Gastrocnemius medialis (tissue), 4 donors: ENCODE measurements around the gene CNTN2. TPM values are rescaled to one million over a fixed set of nuclear protein-coding genes. Genes with fewer than 3 reads are reported as not detected.

Experiments
- ATAC-seq, 2 donors: fragments of 150-250 bp; one replicate each; pipeline ENCODE4 v1.9.1; 2016
- DNase-seq, 2 donors: peaks; one replicate each; pipeline ENCODE4 v3.0.0-alpha.2; 2019
- H3K27ac ChIP-seq, 4 donors: fragments of 200-600 bp; sonication (generic); 1 replicate in 1 of 4; 2 replicates in 3 of 4; pipeline ENCODE4 v1.5.1; 2016 to 2018; ENCODE audit warnings: mild to moderate bottlenecking in 2 of 4, moderate library complexity in 1 of 4
- H3K27me3 ChIP-seq, 3 donors: fragments of 200-600 bp; sonication (generic) in 2 of 3; 1 replicate in 1 of 3; 2 replicates in 2 of 3; pipeline versions ENCODE4 v1.5.1 to v1.6.0; 2016 to 2019; ENCODE audit warnings: mild to moderate bottlenecking in 1 of 3, moderate library complexity in 1 of 3
- H3K36me3 ChIP-seq, 2 donors: fragments of 200-600 bp; sonication (generic) in 1 of 2; one replicate each; pipeline ENCODE4 v1.5.1; 2017 to 2018
- H3K4me1 ChIP-seq, 2 donors: fragments of 200-600 bp; sonication (generic) in 1 of 2; one replicate each; pipeline ENCODE4 v1.5.1; 2016 to 2017; ENCODE audit warnings: mild to moderate bottlenecking in 2 of 2
- H3K4me3 ChIP-seq, 4 donors: fragments of 200-600 bp; sonication (generic) in 3 of 4; 1 replicate in 1 of 4; 2 replicates in 3 of 4; pipeline ENCODE4 v1.5.1; 2016 to 2019; ENCODE audit warnings: mild to moderate bottlenecking in 2 of 4
- H3K9me3 ChIP-seq, 3 donors: fragments of 200-600 bp; sonication (generic) in 2 of 3; 1 replicate in 1 of 3; 2 replicates in 2 of 3; pipeline ENCODE4 v1.5.1; 2016 to 2019
- POLR2A ChIP-seq, 2 donors: fragments of 450-650 bp; IDR thresholded peaks; one replicate each; pipeline ENCODE4 v1.6.1; 2017; ENCODE audit warnings: antibody characterized with exemption in 2 of 2, mild to moderate bottlenecking in 2 of 2, moderate library complexity in 2 of 2
- in situ Hi-C, 4 donors: fragments of 200-750 bp; cut with MboI; loops; one replicate each; pipeline versions ENCODE4 v1.15.0 to v1.8.0; 2017; ENCODE audit warnings: low sequenced_read_pairs in 4 of 4
- intact Hi-C: fragments of 100-400 bp; cut with DNase I; formaldehyde crosslinking; loops from one replicate; pipeline ENCODE4 v1.15.1; 2023; ENCODE audit warnings: low total_unique reads
- total RNA-seq, 4 donors: library from RNA; depleted of rRNA; stranded (reverse); fragments of >200 nt; gene quantifications; one replicate each; pipeline versions ENCODE4 v1.1.0 to v1.2.3, GENCODE V29; 2016
- TF ChIP-seq, protein P1 (sequence below), 5 experiments: fragments of 450-650 bp in 3 of 5; fragments of 200-600 bp in 2 of 5; sonication (generic) in 2 of 5; IDR thresholded peaks in 4 of 5; conservative IDR thresholded peaks in 1 of 5; 1 replicate in 4 of 5; 2 replicates in 1 of 5; pipeline ENCODE4 v1.5.1; 2016 to 2019; ENCODE audit warnings: antibody characterized with exemption in 5 of 5, mild to moderate bottlenecking in 3 of 5, moderate library complexity in 3 of 5

Gene CNTN2
- total RNA-seq, 4 donors from 2014 or later: not detected

DNA sequence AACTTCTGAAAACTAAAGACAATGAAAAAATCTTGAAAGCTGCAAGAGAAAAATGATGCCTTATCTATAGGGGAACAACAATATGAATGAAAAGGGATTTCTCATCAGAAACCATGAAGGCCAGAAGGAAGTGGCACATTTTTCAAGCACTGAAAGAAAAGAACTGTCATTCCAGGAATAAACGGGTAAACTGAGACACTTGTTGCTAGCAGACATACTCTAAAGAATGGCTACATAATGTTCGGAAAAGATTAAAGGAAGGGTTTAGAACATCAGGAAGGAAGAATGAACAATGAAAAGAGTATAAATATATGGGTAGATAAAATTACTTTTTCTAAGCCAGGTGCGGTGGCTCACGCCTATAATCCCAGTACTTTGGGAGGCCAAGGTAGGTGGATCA is 64.3 kb downstream of the CNTN2 start:
- Histone ChIP-seq H3K9me3 (no peaks in the 10 kb centered on the region), H3K27me3 (no peaks in the 10 kb centered on the region), H3K4me1 (peaks cover 0 to 3% of the 10 kb centered on the region in 2 donors), H3K36me3 (peaks cover 3 to 47% of the 10 kb centered on the region in 2 donors), H3K4me3 (no peak overlapping the region), H3K27ac (no peak overlapping the region)
- intact Hi-C loops: no loop called here
- TF ChIP-seq, protein P1, sequence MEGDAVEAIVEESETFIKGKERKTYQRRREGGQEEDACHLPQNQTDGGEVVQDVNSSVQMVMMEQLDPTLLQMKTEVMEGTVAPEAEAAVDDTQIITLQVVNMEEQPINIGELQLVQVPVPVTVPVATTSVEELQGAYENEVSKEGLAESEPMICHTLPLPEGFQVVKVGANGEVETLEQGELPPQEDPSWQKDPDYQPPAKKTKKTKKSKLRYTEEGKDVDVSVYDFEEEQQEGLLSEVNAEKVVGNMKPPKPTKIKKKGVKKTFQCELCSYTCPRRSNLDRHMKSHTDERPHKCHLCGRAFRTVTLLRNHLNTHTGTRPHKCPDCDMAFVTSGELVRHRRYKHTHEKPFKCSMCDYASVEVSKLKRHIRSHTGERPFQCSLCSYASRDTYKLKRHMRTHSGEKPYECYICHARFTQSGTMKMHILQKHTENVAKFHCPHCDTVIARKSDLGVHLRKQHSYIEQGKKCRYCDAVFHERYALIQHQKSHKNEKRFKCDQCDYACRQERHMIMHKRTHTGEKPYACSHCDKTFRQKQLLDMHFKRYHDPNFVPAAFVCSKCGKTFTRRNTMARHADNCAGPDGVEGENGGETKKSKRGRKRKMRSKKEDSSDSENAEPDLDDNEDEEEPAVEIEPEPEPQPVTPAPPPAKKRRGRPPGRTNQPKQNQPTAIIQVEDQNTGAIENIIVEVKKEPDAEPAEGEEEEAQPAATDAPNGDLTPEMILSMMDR (IDR thresholded peaks at IDR 0.05 in 4 of 5, conservative IDR thresholded peaks at IDR 0.05 in 1 of 5): no peak
- TF ChIP-seq POLR2A (IDR thresholded peaks at IDR 0.05): no peak
- no peak for ATAC-seq
- DNase-seq: no peak
- in situ Hi-C loops: no loop called here

GRCh38 chr1:205108464-205108863 is 65.5 kb downstream of the CNTN2 start:
- no peak for DNase-seq
- TF ChIP-seq, protein P1 (IDR thresholded peaks at IDR 0.05 in 4 of 5, conservative IDR thresholded peaks at IDR 0.05 in 1 of 5): no peak
- no peak for TF ChIP-seq POLR2A (IDR thresholded peaks at IDR 0.05)
- peaks cover 2 to 47% of the 10 kb centered on the region in 2 donors for H3K36me3 ChIP-seq
- no peak for ATAC-seq
- intact Hi-C loops (no loop called here), in situ Hi-C loops (no loop called here)
- no peak overlapping the region for H3K4me3 ChIP-seq
- no peaks in the 10 kb centered on the region for H3K27me3 ChIP-seq
- H3K9me3 ChIP-seq: no peaks in the 10 kb centered on the region
- H3K27ac ChIP-seq: peak overlapping the region in 2 of 4 donors; percentile 19 to 23
- H3K4me1 ChIP-seq: peaks cover 0 to 3% of the 10 kb centered on the region in 2 donors

DNA sequence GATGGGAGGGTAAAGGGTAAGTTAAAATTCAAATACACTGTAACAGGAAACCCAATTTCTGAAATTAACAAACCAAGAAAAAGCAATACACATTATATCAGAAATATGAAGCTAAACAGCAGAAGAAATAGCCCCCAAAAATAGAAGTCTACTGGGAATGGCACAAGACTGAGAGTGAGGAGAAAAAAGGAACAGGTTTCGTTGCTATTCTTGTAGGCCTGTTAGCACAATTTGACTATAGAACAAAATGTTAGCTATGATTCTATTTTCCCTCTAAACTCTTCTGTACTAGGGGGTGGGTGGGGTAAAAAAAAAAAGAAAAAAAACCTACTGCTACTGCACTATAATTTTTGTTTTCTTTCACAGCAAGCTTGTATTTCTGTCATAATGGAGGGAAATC is 66.3 kb downstream of the CNTN2 start:
- DNase-seq (no peak), ATAC-seq (no peak)
- H3K27me3 ChIP-seq: no peaks in the 10 kb centered on the region
- in situ Hi-C loops (no loop called here), intact Hi-C loops (no loop called here)
- H3K4me1 ChIP-seq: peaks cover 0 to 3% of the 10 kb centered on the region in 2 donors
- TF ChIP-seq, protein P1 (IDR thresholded peaks at IDR 0.05 in 4 of 5, conservative IDR thresholded peaks at IDR 0.05 in 1 of 5): no peak
- no peak for TF ChIP-seq POLR2A (IDR thresholded peaks at IDR 0.05)
- H3K36me3 ChIP-seq: peaks cover 2 to 47% of the 10 kb centered on the region in 2 donors
- peak overlapping the region in 1 of 4 donors; percentile 23 for H3K27ac ChIP-seq
- no peak overlapping the region for H3K4me3 ChIP-seq
- H3K9me3 ChIP-seq: no peaks in the 10 kb centered on the region

DNA sequence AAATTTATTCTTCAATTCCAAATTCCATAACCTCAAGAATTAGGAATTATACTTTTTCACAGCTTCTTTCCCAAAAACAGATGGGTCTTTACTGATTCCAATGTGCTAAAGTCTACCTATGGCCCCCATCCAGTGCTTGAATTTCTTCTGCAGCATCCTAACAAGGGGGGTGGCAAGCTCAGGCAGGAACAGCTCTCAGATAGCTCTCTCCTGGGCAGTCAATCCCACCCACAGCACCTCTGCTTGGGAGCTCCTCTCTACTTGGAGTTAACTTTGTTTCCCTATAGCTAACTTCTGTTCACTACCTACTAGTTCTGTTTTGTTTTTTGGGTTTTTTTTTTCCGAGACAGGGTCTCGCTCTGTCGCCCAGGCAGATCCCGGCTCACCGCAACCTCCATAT is 66.7 kb downstream of the CNTN2 start:
- no peak overlapping the region for H3K4me3 ChIP-seq
- H3K9me3 ChIP-seq: no peaks in the 10 kb centered on the region
- ATAC-seq (no peak), DNase-seq (no peak)
- H3K27ac ChIP-seq: no peak overlapping the region
- H3K4me1 ChIP-seq: peaks cover 0 to 3% of the 10 kb centered on the region in 2 donors
- in situ Hi-C loops: no loop called here
- peaks cover 3 to 47% of the 10 kb centered on the region in 2 donors for H3K36me3 ChIP-seq
- no peaks in the 10 kb centered on the region for H3K27me3 ChIP-seq
- intact Hi-C loops: no loop called here
- TF ChIP-seq POLR2A (IDR thresholded peaks at IDR 0.05): no peak
- TF ChIP-seq, protein P1 (IDR thresholded peaks at IDR 0.05 in 4 of 5, conservative IDR thresholded peaks at IDR 0.05 in 1 of 5): no peak

- DNase-seq: no peak
- TF ChIP-seq, protein P1 (IDR thresholded peaks at IDR 0.05 in 4 of 5, conservative IDR thresholded peaks at IDR 0.05 in 1 of 5): no peak
- TF ChIP-seq POLR2A (IDR thresholded peaks at IDR 0.05): no peak
- Histone ChIP-seq H3K4me3 (no peak overlapping the region), H3K27ac (no peak overlapping the region), H3K27me3 (no peaks in the 10 kb centered on the region), H3K36me3 (peaks cover 3 to 42% of the 10 kb centered on the region in 2 donors), H3K4me1 (peaks cover 0 to 3% of the 10 kb centered on the region in 2 donors), H3K9me3 (no peaks in the 10 kb centered on the region)
- in situ Hi-C loops (no loop called here), intact Hi-C loops (no loop called here)
- ATAC-seq: no peak
Observed at GRCh38 chr1:205111354-205111753, 68.3 kb downstream of the CNTN2 start.
